GM18519 (cell line): ENCODE measurements around the gene ADORA2A.
A peak's percentile ranks its signal among the peaks of the same experiment; 100 is the strongest.

Source experiments
- ATAC-seq: cut with Tn5 transposase; IDR thresholded peaks from one replicate; pipeline ENCODE4 v1.9.1; 2021; ENCODE audit warnings: mild to moderate bottlenecking, moderate library complexity; ENCODE audit not compliant: unreplicated experiment, low FRiP score

The ADORA2A gene

DNA sequence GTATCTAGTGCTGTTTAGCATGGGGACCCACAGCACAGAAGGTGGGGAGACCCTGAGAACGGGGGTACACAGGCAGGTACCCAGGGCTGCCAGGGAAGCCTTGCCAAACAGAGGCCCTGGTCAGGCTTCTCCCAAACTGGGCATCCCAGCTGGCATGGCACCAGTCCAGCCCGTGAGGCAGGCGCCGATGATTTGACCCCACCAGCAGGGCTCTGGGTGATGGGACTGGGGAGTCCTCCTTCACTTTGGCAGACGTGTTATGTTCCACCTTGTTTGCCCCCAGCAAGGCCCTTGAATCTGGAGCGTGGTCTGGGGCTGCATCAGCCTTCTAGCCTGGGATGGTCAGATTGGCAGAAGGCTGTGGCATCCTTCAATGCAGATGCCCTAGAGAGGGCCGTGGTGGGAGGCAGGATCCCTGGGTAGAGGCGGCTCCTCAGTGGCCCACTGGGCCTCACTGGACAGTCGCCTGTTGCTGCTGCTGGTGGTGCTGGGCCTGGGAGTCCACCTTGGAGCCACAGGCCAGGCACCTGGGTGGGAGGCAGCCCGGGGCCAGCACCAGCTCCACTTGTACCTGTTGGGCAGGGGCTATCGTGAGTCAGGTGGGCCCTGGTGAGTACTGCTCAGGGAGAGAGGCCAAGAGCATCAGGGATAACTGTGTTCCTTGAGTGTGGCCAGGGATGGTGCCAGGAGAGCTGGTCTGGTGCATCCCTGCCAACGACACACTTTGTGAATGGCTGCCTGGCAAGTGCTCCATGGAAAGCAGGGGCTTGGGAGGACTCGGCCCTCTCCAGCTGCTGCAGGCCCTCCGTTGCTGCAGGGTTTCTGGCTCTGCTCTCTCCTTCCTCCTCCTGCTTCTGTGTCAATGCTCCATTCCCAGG lies 3.3 kb downstream of the ADORA2A start:
- no peak for ATAC-seq

DNA sequence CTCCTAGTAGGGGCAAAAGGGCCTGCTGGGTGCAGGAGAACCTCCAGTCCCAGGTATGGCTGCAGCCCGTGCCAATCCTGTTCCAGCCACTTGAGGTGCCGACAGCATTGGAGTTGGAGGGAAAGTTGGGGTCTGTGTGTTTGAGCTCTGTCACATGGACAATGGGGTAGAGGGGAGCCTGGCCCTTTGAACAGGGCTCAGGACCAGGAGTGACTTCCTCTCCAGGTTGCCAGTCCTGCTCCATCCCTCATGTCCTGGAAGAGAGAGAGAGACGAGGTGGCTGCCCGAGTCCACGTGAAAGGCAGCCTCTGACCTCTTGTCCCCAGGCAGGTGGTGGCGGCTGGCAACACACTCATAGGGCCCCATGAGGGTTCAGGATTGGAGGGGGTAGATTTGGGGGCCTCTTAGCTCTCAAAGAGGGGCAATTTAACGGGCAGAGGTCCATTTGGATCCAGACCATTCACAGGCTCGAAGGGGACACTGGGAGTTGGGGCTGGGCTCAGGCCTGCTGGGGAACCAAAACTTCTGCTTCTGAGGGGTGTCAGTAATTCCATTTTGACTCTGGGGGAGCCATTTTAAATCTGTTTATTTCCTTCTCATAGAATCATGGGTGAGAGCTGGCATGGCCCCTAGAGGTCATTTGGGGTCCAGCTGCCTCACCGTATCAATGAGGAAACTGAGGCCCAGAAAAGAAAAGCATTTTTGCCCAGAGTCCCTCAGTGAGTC lies 4.1 kb downstream of the ADORA2A start:
- ATAC-seq = no peak

DNA sequence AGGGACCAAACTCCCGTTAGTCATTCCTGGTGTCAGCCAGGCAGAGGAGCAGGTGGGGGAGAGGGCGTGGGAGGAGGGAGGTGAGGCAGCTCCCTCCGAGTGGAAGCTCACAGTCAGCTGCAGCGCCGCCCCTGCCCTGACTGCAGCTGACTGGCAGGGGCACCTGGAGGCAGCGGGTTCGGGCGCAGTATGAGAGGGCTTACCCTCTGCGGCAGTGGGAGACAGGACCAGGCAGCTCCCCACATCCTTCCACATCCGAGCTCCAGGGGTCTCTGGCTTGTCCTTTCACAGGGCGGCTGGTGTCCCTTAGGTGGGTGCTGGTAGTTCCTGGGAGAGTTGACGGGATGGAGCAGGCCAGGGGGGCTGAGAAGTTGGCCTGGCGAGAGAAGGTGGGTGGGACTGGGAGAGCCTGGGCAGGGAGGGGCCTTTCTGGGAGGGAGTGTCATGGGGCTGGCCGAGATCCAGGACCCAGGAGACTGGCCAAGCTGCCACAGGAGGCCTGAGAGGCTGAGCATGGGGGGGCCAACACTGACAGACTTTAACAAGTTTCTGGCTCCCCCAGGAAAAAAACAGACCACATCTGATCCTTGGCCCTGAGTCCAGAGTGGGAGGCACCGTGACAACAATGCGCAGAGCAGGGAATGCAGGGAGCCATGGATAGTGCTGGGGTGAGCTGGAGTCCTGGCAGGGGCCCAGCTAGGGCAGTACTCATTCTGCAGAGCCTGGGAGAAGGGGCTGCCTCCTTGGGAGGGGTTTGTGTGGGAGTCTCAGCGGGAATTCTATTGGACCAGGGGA lies 4.9 kb downstream of the ADORA2A start:
- no peak for ATAC-seq

DNA sequence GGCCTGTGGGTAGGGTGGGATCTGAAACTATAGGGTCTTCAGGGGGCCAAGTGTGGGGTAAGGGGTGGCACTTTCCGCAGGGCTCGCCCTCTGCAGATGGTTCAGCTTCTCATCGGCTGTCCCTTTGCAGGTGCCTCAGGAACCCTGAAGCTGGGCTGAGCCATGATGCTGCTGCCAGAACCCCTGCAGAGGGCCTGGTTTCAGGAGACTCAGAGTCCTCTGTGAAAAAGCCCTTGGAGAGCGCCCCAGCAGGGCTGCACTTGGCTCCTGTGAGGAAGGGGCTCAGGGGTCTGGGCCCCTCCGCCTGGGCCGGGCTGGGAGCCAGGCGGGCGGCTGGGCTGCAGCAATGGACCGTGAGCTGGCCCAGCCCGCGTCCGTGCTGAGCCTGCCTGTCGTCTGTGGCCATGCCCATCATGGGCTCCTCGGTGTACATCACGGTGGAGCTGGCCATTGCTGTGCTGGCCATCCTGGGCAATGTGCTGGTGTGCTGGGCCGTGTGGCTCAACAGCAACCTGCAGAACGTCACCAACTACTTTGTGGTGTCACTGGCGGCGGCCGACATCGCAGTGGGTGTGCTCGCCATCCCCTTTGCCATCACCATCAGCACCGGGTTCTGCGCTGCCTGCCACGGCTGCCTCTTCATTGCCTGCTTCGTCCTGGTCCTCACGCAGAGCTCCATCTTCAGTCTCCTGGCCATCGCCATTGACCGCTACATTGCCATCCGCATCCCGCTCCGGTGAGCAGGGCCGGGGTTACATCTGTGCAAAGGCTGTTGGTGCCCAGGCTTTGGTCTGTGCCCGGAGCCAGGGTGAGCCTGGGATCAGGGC lies 5.8 kb downstream of the ADORA2A start:
- no peak for ATAC-seq

DNA sequence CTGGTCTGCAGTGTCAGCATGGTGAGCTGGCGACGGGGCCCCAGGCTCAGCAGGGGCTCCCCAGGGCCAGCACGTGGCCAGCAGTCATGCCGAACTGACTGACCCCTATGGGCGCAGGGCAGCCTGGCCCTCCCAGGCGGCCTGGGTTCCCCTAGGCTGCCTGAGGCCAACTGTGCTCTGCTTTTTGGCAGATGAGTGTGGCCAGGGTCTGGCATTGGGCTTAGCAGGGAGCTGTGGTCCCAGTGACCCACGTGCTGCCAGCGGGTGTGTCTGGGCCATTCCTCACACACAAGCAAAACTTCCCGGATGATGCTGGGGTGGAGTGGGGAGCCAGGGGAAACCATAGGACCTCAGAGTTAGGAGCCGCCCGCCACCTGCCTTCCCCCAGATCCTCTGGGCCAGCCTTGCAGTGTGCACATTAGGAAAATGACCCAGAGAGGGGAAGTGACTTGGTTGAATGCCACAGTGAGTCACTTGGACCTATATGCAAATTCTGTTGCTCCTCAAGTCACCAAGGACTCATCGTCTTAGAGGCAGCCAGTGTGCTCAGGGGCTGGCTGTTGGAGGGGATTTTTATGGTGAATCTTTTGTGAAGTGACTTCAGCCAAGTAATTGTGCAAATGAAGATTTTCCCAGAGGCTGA lies 6.5 kb downstream of the ADORA2A start:
- ATAC-seq = peak; percentile 55

DNA sequence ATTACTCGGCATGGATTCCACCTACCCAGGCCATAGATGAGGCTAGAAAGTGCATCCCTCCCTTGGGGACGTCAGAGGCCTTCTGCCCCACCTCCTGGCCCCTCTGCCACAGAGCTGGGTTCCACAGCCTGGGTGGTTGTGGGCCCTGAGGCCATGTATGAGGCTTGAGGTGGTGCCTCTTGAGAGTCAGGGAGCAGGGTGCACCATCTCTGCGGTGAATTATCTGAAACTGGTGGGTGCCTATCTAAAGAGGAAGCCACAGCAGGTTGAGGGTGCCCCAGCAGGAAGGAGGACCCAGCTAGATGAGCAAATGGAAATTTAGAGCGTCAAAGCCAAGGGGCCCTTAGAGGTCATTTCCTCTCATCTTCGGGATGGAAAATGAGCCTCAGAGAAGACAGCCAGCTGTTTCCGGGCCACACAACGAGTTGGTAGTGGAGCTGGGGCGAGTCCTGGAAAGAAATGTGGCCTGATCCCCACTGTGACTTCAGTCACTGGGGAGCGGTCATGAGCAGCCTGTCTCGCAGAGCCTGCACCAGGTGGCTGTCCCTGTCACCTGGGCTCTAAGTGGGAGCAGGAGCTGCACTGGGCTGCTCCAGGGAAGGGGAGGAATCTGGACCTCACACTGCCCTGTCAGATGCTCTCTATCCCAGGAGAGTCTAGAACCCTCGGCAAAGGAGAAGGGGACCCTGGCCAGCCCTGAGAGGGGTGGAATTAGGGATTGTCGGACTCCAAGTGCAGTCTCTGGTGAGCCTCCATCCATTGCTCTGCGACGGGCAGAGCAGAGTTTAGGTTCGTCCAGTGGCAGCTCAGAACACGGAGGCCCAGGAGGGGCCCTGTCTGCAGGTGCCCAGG lies 7.3 kb downstream of the ADORA2A start:
- peak; percentile 27 for ATAC-seq

DNA sequence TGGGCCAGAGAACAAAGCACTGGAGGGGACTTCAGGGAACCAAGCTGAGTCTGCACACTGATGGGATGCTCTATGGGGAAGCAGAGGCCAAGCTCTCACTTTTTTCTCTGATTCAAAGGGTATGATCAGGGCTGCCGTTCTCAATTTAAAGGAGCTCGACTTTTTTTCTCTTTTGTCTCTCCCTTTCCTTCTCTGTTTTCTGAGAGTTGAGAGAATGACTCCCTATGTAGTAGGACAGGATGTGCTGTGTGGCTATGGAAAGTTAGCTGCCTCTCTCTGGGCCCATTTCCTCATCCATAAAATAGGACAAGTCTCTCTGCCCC lies 7.9 kb downstream of the ADORA2A start:
- no peak for ATAC-seq

DNA sequence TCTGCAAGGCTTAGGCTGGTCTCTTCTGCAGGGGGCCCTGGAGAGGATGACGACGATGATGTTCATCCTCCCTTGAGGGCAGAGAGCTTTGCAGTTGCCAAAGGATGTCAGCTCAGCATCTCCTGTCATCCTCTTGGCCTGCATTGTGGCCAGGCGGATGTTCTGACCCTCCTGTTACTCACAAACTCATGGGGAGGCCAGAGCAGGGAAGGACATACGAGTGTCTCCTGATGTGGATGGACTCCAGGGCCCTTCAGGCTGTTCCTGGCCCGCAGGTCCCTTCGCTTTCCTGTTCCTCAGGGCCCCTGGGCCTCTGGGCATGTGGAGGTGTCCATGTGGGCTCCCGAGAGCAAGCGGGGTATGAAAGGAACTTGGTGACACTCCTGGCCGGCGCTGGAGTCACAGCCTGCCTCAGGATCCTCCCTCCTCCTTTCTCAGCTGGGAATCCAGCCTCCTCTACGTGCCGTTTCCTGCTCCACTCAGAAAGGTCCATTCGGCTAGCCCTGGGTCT lies 8.5 kb downstream of the ADORA2A start:
- ATAC-seq = no peak

DNA sequence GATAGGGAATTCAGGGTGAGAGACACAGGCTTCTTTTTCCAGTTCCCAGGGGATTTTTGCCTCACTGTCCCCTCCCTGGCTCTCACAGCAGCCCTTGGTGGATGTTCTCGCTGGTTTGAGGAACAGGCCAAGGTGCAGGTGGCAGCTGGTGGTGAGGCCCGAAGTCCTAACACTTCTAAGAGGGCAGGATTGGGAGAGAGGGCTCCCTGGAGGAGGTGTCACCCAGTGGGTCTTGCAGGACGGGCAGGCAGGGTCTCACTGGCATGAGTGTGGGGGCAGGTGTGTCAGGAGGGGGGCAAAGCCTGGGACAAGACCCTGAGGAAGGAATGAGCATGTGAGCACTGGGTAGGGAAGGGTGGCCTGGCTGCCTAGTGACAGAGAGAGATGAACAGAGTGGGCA lies 9.2 kb downstream of the ADORA2A start:
- no peak for ATAC-seq

DNA sequence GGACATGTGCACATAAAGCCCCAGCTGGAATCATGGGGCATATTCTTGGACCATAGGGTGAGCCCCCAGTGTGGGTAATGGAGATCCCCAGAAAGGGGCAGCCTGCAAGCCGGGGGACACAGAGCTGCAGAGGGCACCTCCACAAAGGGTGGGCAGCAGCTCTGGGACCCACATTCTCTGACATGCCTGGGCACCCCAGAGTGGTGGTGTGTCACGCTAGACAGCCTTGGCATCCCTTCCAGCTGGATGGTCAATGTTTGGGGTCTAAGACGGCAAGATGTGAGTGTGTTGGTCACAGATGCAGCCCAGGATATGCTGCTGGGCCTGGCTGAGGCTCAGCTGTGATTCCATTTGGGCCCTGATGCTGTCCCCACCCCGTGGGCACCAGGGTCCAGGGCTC lies 9.7 kb downstream of the ADORA2A start:
- no peak for ATAC-seq

DNA sequence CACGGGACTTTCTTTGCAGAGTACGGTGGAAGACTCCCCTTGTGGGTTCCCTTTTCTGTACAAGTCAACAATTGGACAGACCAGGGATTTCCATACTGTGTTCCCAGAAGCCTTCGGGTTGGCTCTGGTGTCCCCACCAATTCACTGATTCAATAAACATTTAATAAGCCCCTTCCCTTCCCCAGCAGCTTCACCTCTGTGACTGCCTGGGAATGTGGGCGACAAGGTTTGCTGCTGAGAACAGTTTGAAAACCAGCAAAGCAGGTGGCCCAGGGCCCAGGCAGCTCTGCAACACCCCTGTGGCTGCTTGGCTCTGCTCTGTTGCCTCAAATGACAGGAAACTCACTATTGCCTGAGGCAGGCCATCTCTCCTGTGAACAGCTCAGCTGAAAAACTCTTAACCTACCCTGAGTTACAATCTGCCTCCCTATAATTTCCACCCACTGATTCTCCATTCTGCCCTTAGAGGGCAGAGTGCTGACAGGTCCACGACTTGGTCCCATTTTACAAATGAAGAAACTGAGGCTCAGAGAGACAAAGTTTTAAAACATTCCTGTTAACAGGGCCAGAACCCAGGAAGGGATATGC lies 10.4 kb downstream of the ADORA2A start:
- ATAC-seq = no peak

DNA sequence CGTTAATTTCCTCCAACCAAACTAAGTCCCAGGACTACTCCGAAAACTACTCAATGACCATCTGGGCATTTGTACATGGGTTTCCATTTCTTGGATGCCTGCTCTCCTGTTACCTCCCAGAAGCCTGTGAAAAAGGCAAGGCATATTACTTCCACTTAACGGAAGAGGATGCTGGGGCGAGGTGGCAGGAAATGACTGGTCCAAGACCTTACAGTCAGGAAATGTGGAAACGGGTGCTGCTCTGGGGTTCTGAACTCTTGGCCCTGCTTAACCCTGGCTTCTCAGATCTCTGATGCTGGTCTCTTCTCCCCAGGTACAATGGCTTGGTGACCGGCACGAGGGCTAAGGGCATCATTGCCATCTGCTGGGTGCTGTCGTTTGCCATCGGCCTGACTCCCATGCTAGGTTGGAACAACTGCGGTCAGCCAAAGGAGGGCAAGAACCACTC lies 12.9 kb downstream of the ADORA2A start:
- no peak for ATAC-seq

DNA sequence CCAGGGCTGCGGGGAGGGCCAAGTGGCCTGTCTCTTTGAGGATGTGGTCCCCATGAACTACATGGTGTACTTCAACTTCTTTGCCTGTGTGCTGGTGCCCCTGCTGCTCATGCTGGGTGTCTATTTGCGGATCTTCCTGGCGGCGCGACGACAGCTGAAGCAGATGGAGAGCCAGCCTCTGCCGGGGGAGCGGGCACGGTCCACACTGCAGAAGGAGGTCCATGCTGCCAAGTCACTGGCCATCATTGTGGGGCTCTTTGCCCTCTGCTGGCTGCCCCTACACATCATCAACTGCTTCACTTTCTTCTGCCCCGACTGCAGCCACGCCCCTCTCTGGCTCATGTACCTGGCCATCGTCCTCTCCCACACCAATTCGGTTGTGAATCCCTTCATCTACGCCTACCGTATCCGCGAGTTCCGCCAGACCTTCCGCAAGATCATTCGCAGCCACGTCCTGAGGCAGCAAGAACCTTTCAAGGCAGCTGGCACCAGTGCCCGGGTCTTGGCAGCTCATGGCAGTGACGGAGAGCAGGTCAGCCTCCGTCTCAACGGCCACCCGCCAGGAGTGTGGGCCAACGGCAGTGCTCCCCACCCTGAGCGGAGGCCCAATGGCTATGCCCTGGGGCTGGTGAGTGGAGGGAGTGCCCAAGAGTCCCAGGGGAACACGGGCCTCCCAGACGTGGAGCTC lies 13.5 kb downstream of the ADORA2A start:
- no peak for ATAC-seq

DNA sequence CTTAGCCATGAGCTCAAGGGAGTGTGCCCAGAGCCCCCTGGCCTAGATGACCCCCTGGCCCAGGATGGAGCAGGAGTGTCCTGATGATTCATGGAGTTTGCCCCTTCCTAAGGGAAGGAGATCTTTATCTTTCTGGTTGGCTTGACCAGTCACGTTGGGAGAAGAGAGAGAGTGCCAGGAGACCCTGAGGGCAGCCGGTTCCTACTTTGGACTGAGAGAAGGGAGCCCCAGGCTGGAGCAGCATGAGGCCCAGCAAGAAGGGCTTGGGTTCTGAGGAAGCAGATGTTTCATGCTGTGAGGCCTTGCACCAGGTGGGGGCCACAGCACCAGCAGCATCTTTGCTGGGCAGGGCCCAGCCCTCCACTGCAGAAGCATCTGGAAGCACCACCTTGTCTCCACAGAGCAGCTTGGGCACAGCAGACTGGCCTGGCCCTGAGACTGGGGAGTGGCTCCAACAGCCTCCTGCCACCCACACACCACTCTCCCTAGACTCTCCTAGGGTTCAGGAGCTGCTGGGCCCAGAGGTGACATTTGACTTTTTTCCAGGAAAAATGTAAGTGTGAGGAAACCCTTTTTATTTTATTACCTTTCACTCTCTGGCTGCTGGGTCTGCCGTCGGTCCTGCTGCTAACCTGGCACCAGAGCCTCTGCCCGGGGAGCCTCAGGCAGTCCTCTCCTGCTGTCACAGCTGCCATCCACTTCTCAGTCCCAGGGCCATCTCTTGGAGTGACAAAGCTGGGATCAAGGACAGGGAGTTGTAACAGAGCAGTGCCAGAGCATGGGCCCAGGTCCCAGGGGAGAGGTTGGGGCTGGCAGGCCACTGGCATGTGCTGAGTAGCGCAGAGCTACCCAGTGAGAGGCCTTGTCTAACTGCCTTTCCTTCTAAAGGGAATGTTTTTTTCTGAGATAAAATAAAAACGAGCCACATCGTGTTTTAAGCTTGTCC lies 14.3 kb downstream of the ADORA2A start:
- ATAC-seq = no peak

DNA sequence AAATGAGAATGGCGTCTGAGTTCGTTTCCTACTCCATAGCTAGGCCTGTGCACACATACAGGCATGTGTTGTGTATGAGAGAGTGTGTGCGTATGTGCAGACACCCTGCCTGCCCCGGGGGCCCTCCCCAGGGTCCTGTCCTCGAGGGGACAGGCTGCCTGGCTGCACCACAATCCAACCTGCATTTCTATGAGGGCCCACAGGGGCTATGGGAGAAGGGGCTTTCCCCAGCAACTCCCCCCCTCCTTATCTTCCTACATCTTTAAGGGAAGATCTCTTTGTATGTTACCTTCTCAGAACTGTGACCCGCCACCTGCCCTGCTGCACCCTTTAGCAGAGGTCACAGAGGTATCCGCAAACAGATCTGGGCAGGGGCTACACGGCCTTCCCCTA lies 14.9 kb downstream of the ADORA2A start:
- ATAC-seq = no peak

DNA sequence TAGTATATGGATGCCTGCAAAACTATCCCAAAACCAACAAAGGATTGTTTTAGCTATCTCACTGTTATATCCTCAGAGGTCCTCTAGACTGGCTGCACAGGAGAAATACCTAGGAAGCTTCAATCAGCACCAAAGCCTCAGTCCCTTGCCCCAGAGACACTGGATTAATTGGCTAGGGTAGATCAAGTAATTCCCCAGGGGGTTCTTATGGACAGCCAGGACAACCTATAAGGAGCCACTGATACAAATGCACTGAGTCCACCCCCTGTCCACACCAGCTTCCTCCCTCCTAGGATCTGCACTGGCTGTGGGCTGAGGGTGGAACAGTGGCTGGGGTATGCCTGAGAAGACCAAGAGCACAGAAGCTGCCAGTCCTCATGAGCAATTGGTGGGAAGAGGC lies 16.3 kb downstream of the ADORA2A start:
- ATAC-seq = no peak

DNA sequence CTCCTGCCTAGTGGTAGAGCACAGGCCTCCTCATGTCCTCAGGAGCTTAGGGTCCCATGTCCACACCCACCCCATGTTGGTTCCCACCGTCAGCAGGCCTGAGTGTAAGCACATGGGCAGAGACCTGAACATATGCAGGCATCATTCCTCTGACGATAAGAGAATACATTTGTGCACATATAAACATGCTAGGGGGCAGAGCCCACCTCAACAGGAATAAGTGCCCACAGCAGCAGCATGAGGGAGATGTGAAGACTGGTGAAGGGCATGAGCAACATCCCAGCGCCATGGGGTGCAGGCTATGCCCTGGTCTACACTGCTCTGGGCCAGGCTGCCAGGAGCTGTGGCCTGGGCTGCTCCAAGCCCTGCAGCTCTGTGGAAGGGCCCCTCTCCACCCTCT lies 16.9 kb downstream of the ADORA2A start:
- ATAC-seq = no peak
